HG02678 (cell line): ENCODE results near the gene XKR7.

Experiments used
- ATAC-seq: cut with Tn5 transposase; IDR thresholded peaks from one replicate; pipeline ENCODE4 v1.9.1; 2021; ENCODE audit warnings: mild to moderate bottlenecking, moderate library complexity; ENCODE audit not compliant: unreplicated experiment

Gene XKR7

GRCh38 chr20:31975874-31976273 lies 7.9 kb downstream of the XKR7 start:
- ATAC-seq = no peak

GRCh38 chr20:31977080-31977479 lies 9.1 kb downstream of the XKR7 start:
- ATAC-seq = no peak

GRCh38 chr20:31979713-31980426 lies 11.9 kb downstream of the XKR7 start:
- ATAC-seq = no peak

GRCh38 chr20:31981784-31982183 lies 13.8 kb downstream of the XKR7 start:
- ATAC-seq = no peak

DNA sequence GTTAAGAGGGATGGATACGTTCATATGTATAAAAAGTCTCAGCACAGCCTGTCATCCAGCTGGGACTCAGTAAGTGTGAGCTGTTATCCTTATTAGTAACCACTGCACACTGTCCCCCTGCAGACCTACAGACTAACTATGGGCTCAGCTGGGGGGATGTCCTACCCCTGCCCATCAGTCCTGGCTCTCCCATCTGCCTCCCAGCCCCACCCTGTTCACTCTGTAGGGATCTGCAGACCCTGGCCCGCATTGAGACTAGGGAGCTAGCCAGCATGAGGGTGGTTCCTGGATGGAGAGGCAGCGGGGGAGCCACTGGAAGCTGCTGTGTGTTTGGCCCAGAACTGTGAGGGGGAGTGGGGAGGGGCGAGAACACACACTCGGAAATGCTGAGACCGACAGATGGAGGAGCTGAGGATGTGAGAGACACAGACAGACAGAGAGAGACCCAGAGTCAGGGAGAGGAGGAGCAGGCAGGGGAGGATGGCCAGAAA lies 17.1 kb downstream of the XKR7 start:
- no peak for ATAC-seq

GRCh38 chr20:31987744-31988143 lies 19.8 kb downstream of the XKR7 start:
- ATAC-seq = no peak

GRCh38 chr20:31988430-31989015 lies 20.6 kb downstream of the XKR7 start:
- ATAC-seq = no peak

- no peak for ATAC-seq
Observed at GRCh38 chr20:31989030-31989645, 21.2 kb downstream of the XKR7 start.

DNA sequence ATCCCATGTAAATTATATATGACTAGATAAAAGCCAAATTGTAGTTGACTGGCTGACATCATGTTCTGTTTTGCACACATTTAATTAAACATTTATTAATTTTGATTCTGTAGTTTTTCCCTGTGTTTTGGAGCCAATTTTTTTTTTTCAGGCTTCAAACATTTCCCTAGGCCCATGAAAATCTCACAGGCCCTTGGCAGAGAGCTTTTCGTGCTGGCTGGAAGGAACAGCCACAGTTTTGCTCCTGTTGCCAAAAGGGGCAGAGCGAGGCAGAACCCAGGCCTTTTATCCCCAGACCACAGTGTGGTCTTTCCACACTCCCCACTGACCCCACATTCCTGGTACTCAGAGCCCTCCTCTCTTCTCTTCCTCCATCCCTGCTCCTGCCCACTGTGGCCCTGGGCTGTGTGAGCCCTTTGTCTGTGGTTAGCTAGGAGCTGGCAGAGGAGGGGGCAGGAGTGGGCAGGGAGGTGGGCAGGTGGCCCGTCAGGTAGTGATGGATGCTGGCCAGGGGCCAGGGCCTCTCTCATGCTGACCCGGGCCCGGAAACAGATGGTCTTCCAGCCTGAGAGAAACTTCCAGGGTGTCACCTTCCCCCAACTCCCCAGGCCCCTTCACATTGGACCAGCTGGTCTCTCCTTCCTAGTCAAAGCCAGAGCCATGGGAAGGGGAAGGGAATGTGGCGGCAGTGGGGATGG lies 22.8 kb downstream of the XKR7 start:
- ATAC-seq = no peak

DNA sequence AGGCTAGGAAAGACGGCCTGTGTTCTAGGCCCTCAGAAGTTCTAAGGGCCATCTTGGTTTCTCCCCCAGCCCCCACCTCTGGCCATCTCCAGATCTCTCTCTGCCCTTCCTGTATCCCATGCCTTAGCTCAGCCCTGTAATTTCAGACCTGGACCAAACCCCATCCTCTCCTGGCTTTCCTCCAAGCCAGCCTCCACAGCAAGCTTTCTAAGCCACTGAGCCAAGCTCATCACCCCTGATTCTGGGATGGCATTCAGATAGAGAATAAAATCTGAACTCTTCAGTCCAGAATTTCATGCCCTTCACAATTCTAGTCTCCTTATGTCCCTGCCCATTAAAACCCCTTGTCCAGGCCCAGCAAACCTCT lies 23.4 kb downstream of the XKR7 start:
- no peak for ATAC-seq

DNA sequence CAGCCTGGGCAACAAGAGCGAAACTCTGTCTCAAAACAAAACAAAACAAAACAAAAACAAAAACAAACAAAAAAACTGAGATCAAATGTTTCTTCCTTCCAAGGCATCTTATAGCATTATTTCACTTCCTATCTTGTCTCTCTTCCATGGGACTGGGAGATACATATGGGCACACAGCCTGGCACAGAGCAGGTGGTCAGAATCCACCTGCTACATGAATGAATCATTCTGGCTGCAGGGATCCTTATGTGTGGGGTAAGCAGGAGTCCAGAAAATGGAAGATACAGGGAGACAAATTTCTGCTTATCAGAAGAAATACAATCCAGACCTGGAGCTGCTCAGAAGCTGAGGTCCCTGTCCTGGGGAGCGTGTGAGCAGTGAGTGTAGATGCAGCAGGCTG lies 24.1 kb downstream of the XKR7 start:
- no peak for ATAC-seq

- ATAC-seq = no peak
Observed at GRCh38 chr20:31996996-31997395, 29.0 kb downstream of the XKR7 start.

- no peak for ATAC-seq
Observed at GRCh38 chr20:31998246-31998645, 30.3 kb downstream of the XKR7 start.

DNA sequence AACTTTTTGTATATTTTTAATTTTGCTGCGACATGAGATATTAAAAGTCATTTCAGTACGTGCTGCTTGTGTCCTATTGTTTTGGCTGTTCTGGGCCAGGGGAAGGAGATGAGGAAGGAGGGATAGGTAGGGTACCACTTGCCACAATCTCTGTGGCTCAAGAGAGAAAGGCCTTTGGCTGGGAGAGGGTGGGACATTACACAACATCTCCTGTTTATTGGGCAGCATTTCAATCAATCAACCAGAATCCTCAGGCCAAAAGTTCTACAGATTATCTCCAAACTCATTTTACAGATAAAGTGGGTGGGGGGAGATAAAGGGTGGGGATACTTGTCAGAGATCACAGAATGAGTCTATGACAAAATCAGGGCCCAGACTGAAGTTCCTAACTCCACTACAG lies 35.4 kb downstream of the XKR7 start:
- no peak for ATAC-seq

- no peak for ATAC-seq
Observed at GRCh38 chr20:32004963-32005362, 37.0 kb downstream of the XKR7 start.

- no peak for ATAC-seq
Observed at GRCh38 chr20:32006053-32006452, 38.1 kb downstream of the XKR7 start.

GRCh38 chr20:32006841-32007786 lies 39.2 kb downstream of the XKR7 start:
- no peak for ATAC-seq

DNA sequence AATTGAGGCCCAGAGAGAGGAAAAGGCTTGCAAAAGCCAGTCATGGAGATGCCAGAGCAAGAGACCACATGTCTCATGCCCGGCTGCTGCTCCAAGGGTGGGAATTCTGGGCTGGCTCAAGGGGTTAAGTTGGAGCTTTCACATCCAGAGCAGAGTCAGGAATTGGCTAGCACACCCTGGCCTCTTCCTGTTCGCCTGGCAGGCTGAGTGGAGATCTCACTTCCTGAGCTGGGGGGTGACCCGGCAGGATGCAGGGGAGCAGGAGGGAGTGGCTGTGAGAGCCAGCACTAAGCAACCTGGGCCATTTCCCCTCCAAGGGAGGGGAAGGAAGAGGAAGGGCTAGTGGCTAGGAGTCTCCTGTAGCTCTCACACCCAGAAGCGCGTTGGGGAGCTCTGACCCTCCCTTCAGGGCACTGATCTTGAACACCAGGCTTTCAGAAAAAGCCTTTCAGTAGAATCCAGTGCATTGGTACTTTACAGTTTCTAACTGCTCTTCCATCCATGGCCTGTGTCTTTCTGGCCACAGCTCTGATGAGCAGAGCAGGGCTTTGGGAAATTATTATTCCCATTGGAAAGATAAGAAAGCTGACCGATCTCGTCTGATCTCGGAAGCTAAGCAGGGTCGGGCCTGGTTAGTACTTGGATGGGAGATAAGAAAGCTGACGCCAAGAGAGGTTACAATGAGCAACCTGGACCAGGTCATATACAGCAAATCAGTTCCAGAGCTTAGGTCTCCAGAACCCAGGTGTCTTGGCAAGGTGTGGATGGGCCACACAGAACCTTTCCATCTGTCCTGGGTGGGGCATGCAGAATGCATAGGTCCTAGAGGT lies 40.1 kb downstream of the XKR7 start:
- no peak for ATAC-seq

GRCh38 chr20:32009564-32009963 lies 41.6 kb downstream of the XKR7 start:
- ATAC-seq = no peak

DNA sequence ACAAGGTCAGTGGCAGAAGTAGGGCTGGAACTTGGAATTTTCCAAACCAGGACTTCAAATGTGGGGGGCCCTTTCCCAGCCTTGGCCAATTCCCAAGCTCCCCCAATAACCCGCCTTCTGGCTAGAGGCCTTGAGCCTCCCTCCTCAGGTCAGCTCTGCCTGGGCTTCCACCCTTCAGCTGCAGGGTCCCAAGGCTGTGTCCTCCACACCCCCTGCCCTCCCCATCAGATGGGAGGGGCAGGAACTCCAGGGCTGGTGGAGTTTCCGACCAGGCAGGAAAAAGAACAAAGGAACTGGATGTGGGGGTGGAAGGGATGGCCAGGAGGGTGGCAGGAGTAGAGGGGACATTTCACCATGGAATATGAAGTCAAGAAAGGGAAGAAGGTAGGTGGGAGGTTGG lies 42.1 kb downstream of the XKR7 start, which contains the start of gene CCM2L:
TSS of gene CCM2L (plus strand) at position 338 of the 400 bp plus-strand sequence. CDS start at position 355, 17 bp downstream.
- no peak for ATAC-seq
